ENCODE data around the gene CDC42EP4.

DNA sequence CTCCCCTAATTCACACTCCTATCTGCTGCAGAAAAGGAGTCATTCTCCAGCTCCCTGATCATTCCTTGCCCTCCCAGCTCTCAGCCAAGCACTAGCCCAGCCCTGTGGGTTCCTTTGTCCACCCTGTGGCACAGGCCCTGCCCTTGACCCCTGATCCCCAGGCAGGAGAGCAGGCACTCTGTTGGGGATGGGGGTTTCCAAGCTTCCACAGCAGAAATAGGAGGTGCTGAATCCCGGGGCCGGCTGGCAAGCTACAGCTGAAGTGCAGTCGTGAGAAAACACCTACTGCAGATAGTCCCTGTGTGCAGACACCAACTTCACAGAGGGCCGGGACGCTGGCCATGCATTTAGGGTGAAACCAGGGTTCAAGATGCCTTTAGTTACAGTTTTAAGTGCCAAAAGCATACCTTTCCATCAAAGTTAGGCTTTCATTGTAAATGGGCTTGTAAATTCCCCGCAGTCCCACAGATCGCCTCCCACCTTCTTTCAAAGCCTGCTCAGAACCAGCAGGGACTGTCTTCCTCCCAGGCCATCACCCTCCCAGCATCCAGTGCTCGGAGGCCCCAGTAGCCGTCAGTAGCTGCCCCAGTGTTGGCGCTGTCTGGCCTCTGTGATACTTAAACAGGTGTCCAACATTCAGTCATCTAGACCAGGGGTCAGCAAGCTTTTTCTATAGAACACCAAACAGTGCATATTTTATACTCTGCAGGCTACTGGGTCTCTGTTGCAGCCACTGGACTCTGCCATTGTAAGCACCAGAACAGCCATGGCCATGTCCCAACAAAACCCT, 60.8 kb downstream of the CDC42EP4 start:
- TF ChIP-seq CTCF (IDR thresholded peaks at IDR 0.05) (no peak), POLR2A (IDR thresholded peaks at IDR 0.05) (no peak)

Data from upper lobe of left lung (tissue), 4 donors.